Measurements from ENCODE around the gene DGAT2.

DNA sequence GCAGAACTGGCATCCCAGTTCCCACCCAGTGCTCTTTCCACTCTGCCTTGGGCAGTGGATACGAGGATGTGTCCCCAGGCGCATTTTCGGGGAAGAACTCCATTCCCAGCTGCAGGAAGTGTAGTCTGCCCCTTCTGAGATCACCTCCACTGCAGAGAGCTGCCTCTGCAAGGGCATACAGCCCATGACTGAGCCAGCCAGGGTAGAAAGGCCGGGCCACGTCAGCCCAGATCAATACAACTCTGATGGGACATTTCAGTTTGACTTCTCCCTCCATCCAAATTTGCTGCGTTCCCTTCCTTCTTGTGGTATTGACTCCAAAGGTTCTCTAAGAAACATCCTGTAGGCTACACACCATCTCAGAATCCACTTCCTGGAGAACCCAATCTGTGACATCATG is 31.3 kb upstream of the DGAT2 start:
- no peak for TF ChIP-seq CTCF (IDR thresholded peaks at IDR 0.05)
- no peak for TF ChIP-seq POLR2A (IDR thresholded peaks at IDR 0.05)
- no peak for TF ChIP-seq POLR2AphosphoS5 (IDR thresholded peaks at IDR 0.05)
- no peak for TF ChIP-seq EP300 (IDR thresholded peaks at IDR 0.05)

Measured in upper lobe of left lung (tissue), 4 donors.